SJCRH30 (cell line): ENCODE results near the gene SYNDIG1. TPM values are rescaled to one million over a fixed set of nuclear protein-coding genes. Genes with fewer than 3 reads are reported as not detected.
A peak's percentile ranks its signal among the peaks of the same experiment; 100 is the strongest.

Source experiments
- DNase-seq, 2 experiments: peaks; one replicate each; pipeline ENCODE4 v3.0.0-alpha.2; 2015 to 2020
- H3K27ac ChIP-seq: fragments of 250-450 bp; sonication (Bioruptor Pico); 2 replicates; pipeline ENCODE4 v1.5.1; 2020; ENCODE audit warnings: mild to moderate bottlenecking, moderate library complexity
- H3K27me3 ChIP-seq: fragments of 250-450 bp; sonication (Bioruptor Pico); 2 replicates; pipeline ENCODE4 v1.5.1; 2020; ENCODE audit warnings: mild to moderate bottlenecking, moderate library complexity
- H3K36me3 ChIP-seq: fragments of 250-450 bp; sonication (Bioruptor Pico); 2 replicates; pipeline ENCODE4 v1.5.1; 2020; ENCODE audit warnings: mild to moderate bottlenecking, moderate library complexity
- H3K4me1 ChIP-seq: fragments of 250-450 bp; sonication (Bioruptor Pico); 2 replicates; pipeline ENCODE4 v1.5.1; 2020; ENCODE audit warnings: mild to moderate bottlenecking, moderate library complexity
- H3K4me3 ChIP-seq: fragments of 250-450 bp; sonication (Bioruptor Pico); 2 replicates; pipeline ENCODE4 v1.5.1; 2020; ENCODE audit warnings: mild to moderate bottlenecking, moderate library complexity
- H3K9me3 ChIP-seq: fragments of 250-450 bp; sonication (Bioruptor Pico); replicated peaks from 2 replicates; pipeline ENCODE4 v1.5.1; 2020; ENCODE audit warnings: mild to moderate bottlenecking, moderate library complexity
- total RNA-seq: library from RNA; depleted of rRNA; stranded (reverse); fragments of >200 nt; shearing (Covaris generic); gene quantifications from 2 replicates; pipeline ENCODE4 v1.2.3, GENCODE V29; 2014

SYNDIG1 gene
- total RNA-seq, 1 experiment from 2014 or later = not detected

GRCh38 chr20:24678351-24679106 lies 209.1 kb downstream of the SYNDIG1 start:
- no peak overlapping the region for H3K4me3 ChIP-seq
- no peaks in the 10 kb centered on the region for H3K27me3 ChIP-seq
- DNase-seq = no peak
- no peak overlapping the region for H3K27ac ChIP-seq
- no peaks in the 10 kb centered on the region for H3K9me3 ChIP-seq
- no peaks in the 10 kb centered on the region for H3K36me3 ChIP-seq
- no peaks in the 10 kb centered on the region for H3K4me1 ChIP-seq

- no peaks in the 10 kb centered on the region for H3K9me3 ChIP-seq
- no peaks in the 10 kb centered on the region for H3K36me3 ChIP-seq
- H3K27me3 ChIP-seq = no peaks in the 10 kb centered on the region
- H3K4me1 ChIP-seq = no peaks in the 10 kb centered on the region
- no peak for DNase-seq
- no peak overlapping the region for H3K27ac ChIP-seq
- H3K4me3 ChIP-seq = no peak overlapping the region
Observed at GRCh38 chr20:24679448-24680047, 210.1 kb downstream of the SYNDIG1 start.

DNA sequence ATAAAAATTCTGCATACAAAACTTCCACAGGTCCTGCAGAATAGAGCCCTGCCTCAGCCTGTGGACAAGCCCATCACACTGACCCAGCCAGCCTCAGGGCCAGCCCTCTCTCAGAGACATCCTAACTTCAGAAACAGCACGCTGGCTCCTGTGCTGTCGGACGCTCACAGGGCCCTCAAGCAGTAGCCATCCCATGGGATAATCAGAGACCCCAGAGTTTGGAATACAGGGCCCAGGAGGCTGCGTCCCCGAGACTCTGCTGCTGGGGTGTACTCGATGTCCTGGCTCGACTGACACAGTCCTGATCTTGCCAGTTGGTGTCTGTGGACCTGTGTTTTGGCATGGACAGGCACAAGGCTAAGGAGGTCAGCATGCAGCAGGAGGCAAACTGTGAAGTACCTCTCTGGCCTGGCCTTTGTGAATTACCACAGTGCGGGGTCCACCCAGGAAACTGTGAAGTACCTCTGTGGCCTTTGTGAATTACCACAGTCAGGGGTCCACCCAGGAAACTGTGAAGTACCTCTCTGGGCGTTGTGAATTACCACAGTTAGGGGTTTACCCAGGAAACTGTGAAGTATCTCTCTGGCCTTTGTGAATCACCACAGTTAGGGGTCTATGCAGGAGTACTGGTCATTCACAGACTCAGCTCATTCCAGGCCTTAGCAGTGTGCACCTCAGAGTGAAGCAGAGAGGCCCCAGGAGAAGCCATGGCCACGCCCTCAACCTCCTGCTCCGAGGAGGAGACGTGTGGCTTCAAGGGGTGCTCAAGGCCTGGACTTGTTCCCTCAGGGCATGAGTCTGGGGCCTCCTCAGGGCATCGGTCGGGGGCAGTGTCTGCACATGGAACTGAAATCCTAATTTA lies 212.4 kb downstream of the SYNDIG1 start:
- no peak for DNase-seq
- Histone ChIP-seq H3K36me3 (no peaks in the 10 kb centered on the region), H3K27me3 (no peaks in the 10 kb centered on the region), H3K4me3 (no peak overlapping the region), H3K4me1 (peaks cover 11% of the 10 kb centered on the region), H3K27ac (no peak overlapping the region), H3K9me3 (no peaks in the 10 kb centered on the region)

- H3K36me3 ChIP-seq = no peaks in the 10 kb centered on the region
- DNase-seq = no peak
- H3K9me3 ChIP-seq = 0 out of 2 replicates have a peak, but pooled peaks cover under 1% of the 10 kb centered on the region
- H3K27ac ChIP-seq = no peak overlapping the region
- H3K27me3 ChIP-seq = no peaks in the 10 kb centered on the region
- no peak overlapping the region for H3K4me3 ChIP-seq
- peaks cover 11% of the 10 kb centered on the region for H3K4me1 ChIP-seq
Observed at GRCh38 chr20:24682496-24682985, 213.1 kb downstream of the SYNDIG1 start.

DNA sequence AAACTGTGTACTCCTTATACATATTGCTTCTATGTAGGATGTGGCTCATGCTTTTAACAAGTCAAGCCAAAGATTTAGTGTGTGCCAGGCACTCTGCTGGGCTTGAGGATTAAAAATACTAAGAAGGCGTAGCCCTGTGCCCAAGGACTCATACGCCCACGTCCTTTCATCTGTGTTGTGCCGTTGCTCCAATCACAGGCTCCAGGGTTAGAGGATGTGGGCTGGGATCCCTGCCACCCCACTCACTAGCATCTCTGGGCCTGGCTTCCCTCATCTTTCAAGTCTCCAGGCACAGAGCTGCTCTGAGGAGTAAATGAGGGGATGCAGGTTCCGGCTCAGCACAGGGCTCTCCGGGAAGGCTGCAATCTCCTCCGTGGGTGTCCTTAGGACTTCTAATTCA lies 214.2 kb downstream of the SYNDIG1 start:
- Histone ChIP-seq H3K4me3 (no peak overlapping the region), H3K27ac (no peak overlapping the region), H3K9me3 (0 out of 2 replicates have a peak, but pooled peaks cover 5% of the 10 kb centered on the region), H3K4me1 (peaks cover 11% of the 10 kb centered on the region), H3K36me3 (no peaks in the 10 kb centered on the region), H3K27me3 (no peaks in the 10 kb centered on the region)
- DNase-seq = no peak

DNA sequence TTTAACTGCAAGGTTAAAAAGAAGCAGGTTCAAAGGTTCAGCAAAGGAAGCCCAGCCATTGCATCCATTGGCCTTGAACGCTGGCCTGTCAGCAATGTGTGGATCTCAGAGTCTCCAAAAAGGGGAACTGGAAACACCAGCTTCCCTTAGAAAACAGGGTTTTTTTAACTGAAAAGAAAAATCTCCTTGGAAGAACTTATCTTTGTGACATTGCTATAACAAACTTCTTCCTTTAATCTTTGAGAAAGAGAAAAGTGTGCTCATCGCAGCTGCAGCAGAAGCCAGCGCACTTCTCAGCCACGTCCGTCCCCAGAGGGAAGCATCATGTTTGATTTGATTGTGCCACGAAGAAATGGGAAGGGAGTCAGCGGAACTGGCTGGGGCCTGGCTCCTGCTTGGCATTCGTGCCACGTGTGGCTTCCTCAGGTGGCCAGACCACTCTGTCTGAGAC lies 215.0 kb downstream of the SYNDIG1 start:
- H3K9me3 ChIP-seq = 0 out of 2 replicates have a peak, but pooled peaks cover 5% of the 10 kb centered on the region
- no peaks in the 10 kb centered on the region for H3K27me3 ChIP-seq
- DNase-seq = no peak
- no peaks in the 10 kb centered on the region for H3K36me3 ChIP-seq
- H3K4me3 ChIP-seq = no peak overlapping the region
- H3K4me1 ChIP-seq = peaks cover 11% of the 10 kb centered on the region
- H3K27ac ChIP-seq = no peak overlapping the region

DNA sequence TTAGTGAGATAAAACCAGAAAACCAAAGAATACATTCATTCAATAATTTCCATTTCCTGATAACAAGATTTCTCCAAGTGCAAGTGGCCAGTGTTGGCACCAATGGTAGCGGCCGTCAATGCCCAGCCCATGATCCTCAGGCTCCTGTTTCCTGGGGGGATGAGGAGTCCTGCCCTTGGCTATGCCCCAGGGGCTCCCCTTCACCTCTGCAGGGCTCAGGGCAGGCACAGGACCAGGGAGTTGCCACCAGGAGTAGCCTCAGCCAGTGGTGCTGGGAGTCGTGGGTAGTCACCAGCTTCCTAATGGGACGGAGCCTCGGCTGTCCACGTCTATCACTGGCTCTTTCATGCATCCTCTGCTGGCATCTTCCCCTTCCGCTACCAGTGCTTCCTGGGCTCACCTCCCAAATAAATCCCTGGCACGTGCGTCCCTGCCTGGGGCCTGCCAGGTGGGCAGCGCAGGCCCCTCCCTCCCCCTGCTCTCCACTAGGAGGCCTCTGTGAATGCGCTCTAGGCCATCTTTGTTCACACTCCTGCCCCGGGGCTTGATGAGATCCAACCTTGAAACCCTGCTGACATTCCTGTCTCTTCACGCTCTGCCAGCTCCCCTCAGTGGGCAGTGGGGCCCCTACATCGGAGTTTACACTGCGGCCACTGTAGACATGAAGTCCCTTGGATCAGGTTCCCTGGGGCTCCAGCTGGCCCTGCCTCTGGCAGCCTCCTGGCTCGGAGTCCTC lies 215.7 kb downstream of the SYNDIG1 start:
- no peak overlapping the region for H3K4me3 ChIP-seq
- H3K27ac ChIP-seq = no peak overlapping the region
- no peaks in the 10 kb centered on the region for H3K36me3 ChIP-seq
- DNase-seq = peak; percentile 79 to 85
- 0 out of 2 replicates have a peak, but pooled peaks cover 5% of the 10 kb centered on the region for H3K9me3 ChIP-seq
- peaks cover 11% of the 10 kb centered on the region for H3K4me1 ChIP-seq
- H3K27me3 ChIP-seq = no peaks in the 10 kb centered on the region; the same call in 1 of the 2 replicates

DNA sequence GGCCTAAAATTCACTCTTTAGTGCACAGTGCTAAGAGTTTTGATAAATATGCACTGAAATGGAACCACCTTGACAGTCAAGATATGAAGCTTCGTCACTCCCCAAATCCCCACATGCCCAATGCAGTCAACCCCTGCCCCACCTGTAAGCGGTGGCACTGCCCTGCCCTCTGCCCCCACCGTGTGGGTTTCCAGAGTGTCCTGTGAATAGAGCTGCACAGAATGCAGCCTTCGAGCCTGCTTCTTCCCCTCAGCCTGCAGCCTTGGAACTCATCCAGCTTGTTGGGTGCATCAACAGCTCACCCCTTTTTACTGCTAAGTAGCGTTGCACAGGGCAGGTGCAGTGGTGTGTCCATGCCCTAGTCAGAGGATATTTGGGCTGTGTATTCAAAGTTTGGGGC lies 216.3 kb downstream of the SYNDIG1 start:
- Histone ChIP-seq H3K9me3 (0 out of 2 replicates have a peak, but pooled peaks cover 5% of the 10 kb centered on the region), H3K4me3 (no peak overlapping the region), H3K27me3 (no peaks in the 10 kb centered on the region; the same call in 1 of the 2 replicates), H3K4me1 (peaks cover 11% of the 10 kb centered on the region), H3K36me3 (no peaks in the 10 kb centered on the region), H3K27ac (no peak overlapping the region)
- DNase-seq = peak in 1 of 2 experiments; percentile 23

DNA sequence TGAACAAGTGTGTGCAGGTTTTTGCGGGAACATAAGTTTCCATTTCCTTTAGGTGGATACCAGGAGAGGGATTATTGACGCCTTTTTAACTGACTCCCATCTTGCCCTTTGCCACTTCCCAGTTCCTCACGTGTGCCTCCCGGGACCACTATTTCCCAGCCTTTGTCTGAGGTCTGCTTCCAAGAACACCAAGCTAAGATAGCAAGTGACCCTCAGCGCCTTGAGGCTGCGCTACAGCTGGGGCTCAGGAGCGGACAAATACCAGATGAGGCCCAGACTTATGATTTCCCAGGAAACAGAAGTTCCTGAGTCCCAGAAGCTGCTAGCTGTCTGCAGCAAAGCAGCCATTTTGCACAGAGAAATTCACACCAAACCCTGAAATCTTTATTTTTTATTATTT lies 216.7 kb downstream of the SYNDIG1 start:
- Histone ChIP-seq H3K27me3 (no peaks in the 10 kb centered on the region; the same call in 1 of the 2 replicates), H3K27ac (no peak overlapping the region), H3K4me1 (peaks cover 11% of the 10 kb centered on the region), H3K9me3 (0 out of 2 replicates have a peak, but pooled peaks cover 5% of the 10 kb centered on the region), H3K4me3 (no peak overlapping the region), H3K36me3 (no peaks in the 10 kb centered on the region)
- no peak for DNase-seq

DNA sequence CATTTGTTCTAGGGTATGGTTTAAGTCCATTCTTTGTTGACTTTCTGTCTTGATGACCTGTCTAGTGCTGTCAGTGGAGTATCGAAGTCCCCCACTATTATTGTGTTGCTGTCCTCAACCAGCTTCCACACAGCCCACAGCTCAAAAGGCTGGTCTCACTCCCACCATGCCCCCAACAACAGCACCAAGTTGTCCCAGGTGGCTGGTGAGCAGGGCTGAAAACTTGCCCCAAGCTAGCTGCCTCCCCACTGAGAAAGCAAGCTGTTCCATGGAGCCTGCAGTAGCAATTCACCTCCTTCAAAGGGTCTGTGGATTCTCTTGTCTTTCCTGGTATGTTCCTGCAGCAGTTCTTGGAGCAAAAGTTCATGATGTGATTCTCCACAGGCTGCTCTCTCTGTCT lies 221.0 kb downstream of the SYNDIG1 start:
- no peaks in the 10 kb centered on the region; the same call in 1 of the 2 replicates for H3K27me3 ChIP-seq
- H3K36me3 ChIP-seq = no peaks in the 10 kb centered on the region
- H3K27ac ChIP-seq = no peak overlapping the region
- peaks cover 6% of the 10 kb centered on the region for H3K4me1 ChIP-seq
- H3K4me3 ChIP-seq = no peak overlapping the region
- 0 out of 2 replicates have a peak, but pooled peaks cover 5% of the 10 kb centered on the region for H3K9me3 ChIP-seq
- DNase-seq = no peak

DNA sequence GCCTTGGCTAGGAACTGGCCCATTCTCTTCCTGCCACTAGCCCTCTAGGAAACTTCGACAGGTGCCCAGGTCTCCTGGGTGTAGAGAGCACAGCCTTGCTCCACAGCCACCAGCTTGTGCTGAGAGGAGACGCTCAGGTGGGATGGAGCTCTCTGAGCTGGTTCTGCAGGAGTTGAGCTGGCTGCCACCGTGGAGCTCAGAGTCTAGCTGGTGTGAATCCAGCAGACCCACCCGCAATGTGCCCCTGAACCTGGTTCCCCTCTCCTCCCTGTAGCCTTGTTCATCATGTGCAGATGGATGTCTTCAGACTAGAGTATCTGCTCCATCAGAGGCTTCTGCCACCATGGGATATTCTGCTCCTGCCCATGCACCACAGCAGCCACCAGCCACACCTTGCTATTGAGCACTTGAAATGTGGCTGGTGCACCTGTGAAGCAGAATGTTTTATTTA lies 222.5 kb downstream of the SYNDIG1 start:
- Histone ChIP-seq H3K27me3 (no peaks in the 10 kb centered on the region; the same call in 1 of the 2 replicates), H3K36me3 (no peaks in the 10 kb centered on the region), H3K4me1 (no peaks in the 10 kb centered on the region), H3K4me3 (no peak overlapping the region), H3K9me3 (0 out of 2 replicates have a peak, but pooled peaks cover 5% of the 10 kb centered on the region), H3K27ac (no peak overlapping the region)
- DNase-seq = no peak

DNA sequence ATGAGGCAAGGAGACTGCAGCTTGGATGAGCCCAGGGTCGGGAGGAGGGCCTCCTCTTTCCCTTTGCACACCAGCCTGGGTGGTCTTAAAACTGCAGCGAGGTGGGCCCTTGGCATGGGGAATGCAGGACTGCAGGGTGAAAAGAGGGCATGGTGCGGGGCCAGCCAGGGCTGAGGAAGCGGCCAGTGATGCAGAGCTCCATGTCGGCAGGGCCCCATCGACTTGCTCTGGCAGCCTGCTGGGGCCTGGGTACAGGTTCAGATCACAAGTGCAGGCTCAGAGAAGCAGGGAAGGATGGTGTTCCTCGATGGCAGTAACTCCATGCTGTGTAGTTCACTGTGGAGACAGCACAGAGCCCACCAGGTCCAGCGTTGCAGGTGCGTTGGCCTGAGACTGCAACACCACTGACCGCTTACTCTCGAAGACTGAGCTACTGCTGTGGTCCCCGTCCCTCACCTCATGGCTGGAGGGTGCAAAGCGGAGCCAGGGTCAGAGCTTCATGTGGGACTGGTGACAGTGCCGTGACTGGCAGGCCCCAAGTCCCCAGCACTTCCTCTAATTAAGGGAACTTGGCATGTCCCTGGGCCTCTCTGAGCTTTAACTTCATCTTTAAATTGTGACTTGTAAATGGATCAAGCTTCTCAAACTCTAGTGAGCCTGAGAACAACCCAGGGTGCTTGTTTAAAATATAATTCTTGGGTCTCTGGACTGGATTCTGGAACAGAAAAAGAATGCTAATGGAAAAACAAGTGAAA lies 223.2 kb downstream of the SYNDIG1 start:
- Histone ChIP-seq H3K27me3 (no peaks in the 10 kb centered on the region; the same call in 1 of the 2 replicates), H3K4me1 (no peaks in the 10 kb centered on the region), H3K27ac (no peak overlapping the region), H3K36me3 (no peaks in the 10 kb centered on the region), H3K9me3 (0 out of 2 replicates have a peak, but pooled peaks cover 3% of the 10 kb centered on the region), H3K4me3 (no peak overlapping the region)
- no peak for DNase-seq

GRCh38 chr20:24693466-24694156 lies 224.2 kb downstream of the SYNDIG1 start:
- Histone ChIP-seq H3K4me1 (no peaks in the 10 kb centered on the region), H3K27me3 (no peaks in the 10 kb centered on the region; the same call in 1 of the 2 replicates), H3K27ac (no peak overlapping the region), H3K36me3 (no peaks in the 10 kb centered on the region), H3K4me3 (no peak overlapping the region), H3K9me3 (no peaks in the 10 kb centered on the region)
- no peak for DNase-seq
